Kidney glomerular epithelial cell (primary cell): ENCODE results near the gene PGM5.
"Not testable (repeated sequence)": the region's sequence is repeated elsewhere in the genome, so short reads cannot be mapped to it uniquely, and the experiment has no call there.

Source experiments
- DNase-seq: peaks from one replicate; lab custom pipeline; 2025; lab: John Stamatoyannopoulos, UW

The PGM5 gene

DNA sequence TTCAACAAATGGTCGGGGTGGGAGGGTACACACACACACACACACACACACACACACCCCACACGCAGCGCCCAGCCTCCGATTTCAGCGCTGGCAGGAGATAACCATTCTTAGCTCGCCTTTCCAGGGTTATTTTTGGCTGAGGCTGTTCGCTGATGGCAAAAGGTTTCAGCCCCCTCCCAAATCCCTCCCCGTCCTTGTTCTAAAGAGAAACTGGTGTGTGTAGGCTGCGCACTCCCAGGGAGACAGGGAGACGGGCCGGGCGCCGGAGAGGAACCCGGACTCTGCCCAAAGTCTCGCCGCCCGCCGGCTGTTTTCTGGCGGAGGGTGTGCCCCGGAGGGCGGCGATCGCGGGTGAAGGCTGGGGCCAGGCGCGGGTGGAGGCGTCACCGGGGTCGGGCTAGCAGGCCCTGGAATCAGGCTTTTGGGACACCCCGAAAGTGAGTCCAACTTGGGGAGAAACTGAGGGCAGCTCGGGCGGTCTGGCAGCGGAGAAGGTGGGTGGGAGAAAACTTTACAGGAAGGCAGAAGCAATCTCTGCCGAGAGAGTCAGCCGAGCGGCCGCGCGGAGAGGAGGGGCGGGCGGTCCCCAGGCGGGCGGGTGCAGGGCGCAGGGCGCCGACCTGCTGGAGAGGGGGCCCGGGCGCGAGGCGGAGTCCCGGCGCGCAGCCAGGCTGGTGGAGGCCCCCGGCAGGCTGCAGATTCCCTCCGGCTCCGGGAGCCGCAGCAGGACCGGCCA lies at the start of gene PGM5:
Gene PGM5, plus strand, starts transcription at position 232 of the 739 bp plus-strand sequence. CDS start 517 bp downstream, outside the sequence.
- not testable (repeated sequence) for DNase-seq

DNA sequence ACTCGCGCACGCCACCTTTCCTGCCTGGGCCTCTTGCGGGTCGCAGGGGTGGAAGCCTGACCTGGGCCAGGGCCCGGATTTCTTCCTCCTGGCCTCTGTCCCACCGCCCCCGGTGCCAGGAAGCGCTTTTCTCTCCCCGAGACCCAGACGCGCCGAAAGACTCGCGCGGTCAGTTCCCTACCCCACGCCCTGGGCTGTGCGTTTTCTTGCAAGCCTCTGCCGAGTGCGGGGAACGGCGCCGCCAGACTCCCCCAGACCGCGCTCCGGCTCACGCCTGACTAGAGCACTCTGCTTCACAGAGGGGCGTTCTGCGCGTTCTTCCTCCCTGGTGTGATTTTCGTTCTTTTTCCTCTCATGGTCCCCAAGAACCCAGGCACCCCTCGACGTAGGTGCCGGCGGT lies 49.3 kb upstream of the PGM5 start:
- DNase-seq: not testable (repeated sequence)

DNA sequence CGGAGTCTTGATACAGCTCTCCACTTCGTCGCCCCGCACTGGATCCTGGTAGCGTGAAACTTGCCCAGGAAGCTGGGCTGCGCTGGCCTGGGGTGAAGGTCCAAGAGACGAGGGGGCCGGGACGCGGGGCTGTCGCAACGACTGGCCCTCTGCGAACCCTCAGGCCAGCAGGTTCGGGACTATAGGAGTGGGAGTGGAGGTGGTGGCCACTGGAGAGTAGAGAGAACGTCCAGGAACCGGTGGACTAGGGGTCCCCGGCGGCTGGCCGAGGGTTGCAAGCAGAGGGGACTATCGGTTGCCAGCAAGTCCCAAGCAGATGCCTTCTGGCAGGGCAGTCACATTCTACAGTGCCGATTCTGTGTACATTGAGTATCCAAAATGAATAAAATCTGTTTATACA lies 48.8 kb upstream of the PGM5 start:
- not testable (repeated sequence) for DNase-seq

GRCh38 chr9:68311208-68311607 lies 45.2 kb upstream of the PGM5 start:
- not testable (repeated sequence) for DNase-seq

GRCh38 chr9:68318209-68318608 lies 38.2 kb upstream of the PGM5 start:
- DNase-seq: not testable (repeated sequence)

DNA sequence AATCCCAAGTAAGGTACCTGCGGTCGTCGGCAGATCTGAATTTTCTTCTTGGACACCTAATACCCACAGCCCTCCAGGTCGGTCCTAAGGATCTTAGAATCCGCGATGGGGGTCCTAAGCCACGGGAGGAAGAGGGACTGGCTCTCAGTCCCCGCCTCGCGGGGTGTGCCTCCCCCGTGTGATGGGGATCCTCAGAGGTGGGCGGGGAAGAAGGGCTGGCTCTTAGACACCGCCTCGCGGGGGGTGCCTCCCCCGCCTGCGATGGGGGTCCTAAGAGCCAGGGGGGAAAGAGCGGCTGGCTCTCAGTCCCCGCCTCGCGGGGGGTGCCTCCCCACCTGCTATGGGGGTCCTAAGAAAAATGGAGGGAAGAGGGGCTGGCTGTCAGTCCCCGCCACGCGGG lies 32.7 kb upstream of the PGM5 start:
- not testable (repeated sequence) for DNase-seq

GRCh38 chr9:68324518-68324917 lies 31.9 kb upstream of the PGM5 start:
- DNase-seq: not testable (repeated sequence)

GRCh38 chr9:68329106-68329505 lies 27.3 kb upstream of the PGM5 start:
- DNase-seq: not testable (repeated sequence)

DNA sequence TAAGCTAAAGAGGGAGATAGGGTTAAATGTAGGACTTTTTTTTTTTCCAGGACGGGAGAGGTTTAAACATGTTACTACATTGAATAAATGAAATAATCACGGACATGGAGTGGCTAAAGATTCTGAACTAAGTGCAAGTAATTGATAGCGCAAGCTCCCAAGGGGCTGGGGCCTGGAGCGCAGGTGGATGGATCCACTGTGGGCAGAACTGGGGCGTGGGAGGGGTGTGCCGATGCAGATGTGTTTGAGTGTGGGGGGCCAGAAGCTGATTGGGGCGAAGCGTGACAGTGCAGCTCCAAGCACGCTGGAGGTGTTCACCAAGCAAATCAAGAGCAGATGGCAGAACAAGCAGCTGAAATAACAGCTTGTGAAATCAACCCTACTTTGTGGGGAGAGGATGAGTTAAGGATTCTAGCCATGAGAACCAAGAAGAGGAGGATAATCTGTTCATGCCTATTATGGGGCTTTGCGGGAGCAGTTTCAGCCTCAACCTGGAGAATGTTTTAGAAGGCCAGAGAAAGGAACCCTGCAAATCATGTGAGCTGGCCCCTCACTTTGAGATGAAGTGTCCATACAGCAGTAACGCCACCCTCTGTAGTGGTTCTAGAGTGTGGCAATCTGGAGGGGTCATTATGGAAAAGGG lies 25.8 kb upstream of the PGM5 start:
- not testable (repeated sequence) for DNase-seq

DNA sequence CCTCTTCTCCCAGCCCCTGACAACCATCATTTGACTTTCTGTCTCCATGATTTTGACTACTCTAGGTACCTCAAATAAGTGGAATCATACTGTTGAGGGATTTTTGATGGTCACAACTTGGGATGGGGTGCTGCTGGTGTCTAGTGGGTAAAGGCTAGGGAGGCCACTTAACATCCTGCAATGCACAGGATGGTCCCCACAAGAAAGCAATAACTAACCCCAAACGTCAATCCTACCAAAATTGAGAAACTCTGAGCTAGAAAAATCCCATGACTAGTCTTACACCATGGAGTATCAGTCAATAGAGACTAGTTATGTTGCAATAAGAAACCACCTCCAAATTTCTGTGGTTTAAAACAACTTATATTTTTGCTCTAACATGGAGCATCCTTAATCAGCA lies 24.3 kb upstream of the PGM5 start:
- not testable (repeated sequence) for DNase-seq

- DNase-seq: not testable (repeated sequence)
Observed at GRCh38 chr9:68335935-68336334, 20.5 kb upstream of the PGM5 start.

DNA sequence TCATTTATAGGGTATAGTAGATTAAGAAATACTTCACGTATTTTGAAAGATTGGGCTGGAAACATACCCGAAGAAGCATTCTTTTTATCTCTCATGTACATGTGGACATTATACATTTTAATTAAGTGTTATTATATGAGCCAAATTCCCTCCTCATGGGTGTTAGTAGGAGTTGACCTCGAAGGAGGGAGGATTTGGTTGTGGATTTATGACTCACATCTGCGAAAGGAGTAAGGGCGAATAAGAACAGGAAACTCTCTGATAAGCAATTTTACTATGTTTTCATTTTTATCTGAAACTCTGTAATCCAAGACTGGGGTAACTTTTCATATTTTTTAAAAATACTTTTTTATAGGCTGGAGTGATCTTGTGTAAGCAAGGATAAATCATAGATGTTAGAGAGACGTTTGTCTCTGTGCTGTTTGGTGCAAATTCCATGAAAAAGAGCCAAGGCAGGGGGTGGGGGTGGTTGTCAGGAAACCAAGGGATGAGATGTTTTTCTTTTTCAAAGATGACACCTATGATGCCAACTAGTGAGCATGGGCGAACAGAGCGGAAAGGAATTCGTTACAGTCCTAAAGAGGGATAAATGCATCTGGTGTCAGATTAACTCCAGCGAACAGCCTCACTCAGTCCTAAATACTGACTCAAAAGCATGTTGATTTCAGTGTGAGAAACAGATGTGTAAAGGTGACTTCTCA lies 19.6 kb upstream of the PGM5 start:
- DNase-seq: not testable (repeated sequence)

GRCh38 chr9:68338000-68338399 lies 18.4 kb upstream of the PGM5 start:
- not testable (repeated sequence) for DNase-seq

DNA sequence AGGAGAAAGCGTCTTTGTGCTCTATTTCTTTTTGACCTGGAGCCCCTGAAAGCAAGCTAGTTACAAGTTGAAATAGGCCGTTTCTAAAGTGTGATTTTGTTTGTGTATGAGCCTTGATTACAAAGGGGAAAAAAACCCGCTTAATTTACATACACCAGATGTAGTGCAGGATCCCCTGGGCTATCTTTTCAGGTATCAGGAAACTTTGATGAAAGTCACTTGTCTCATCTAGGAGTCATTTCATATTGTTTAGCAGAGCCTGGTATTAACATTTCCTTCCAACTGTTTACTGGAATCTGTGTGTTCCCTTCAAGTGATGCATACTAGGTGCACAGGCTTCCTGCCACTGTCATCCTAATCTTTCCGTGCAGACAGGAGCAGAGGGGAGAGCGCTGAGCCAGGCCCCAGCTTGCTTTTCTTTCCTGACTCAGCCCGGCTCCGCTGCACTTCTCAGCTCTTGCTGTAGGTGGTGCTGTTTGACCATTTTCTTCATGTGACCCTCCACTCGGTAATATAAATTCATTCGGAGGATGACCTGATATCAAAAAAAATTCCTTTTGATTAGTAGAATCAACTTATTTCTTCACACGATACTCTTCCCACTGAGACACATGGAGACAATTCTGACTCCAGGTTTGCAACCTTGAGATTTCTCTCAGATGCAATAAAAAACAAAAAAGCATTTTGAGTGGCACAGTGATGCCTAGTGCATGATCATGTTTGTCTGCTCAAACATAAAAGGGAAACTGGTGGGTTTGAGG lies 14.0 kb upstream of the PGM5 start:
- not testable (repeated sequence) for DNase-seq

GRCh38 chr9:68343242-68343641 lies 13.2 kb upstream of the PGM5 start:
- not testable (repeated sequence) for DNase-seq

GRCh38 chr9:68343992-68344391 lies 12.4 kb upstream of the PGM5 start:
- DNase-seq: not testable (repeated sequence)

GRCh38 chr9:68351689-68352088 lies 4.7 kb upstream of the PGM5 start:
- not testable (repeated sequence) for DNase-seq

DNA sequence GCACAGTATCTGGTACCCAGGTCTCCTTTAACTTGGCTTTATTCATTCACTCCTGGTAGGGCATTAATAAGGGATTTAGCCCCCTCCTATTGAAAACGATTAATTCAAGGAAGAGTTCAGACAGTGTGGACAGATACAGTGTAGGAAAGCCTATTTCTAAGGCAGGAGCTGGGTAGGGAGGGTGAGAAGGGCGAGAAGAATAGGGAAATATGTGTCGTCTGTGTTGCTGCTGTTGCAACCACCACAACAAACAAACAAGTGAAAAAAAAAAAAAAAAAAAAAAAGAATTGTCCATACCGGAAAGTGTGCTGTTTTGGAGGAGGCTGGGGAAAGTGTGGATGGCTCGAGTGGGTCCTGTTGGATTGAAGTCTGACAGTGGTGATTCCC lies 425 bp upstream of the PGM5 start:
- not testable (repeated sequence) for DNase-seq

DNA sequence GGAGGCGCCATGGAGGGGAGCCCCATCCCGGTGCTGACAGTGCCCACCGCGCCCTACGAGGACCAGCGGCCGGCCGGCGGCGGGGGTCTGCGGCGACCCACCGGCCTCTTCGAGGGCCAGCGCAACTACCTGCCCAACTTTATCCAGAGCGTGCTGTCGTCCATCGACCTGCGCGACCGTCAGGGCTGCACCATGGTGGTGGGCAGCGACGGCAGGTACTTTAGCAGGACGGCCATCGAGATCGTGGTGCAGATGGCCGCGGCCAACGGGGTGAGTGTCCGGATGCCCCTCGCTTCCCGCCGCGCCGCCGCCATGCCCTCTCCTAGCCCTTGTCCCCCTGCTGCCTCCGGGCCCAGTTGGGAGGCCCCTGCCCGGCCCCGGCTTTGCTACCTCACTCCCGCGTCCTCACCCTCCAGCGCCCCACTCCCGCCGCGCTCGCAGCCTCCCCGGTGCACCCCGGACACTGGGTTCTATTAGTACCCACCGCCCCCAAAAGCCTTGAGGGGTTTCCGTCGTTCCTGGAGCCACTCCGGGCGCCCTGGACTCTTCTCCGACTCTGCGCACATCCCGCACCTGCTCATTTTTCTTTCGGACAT lies 806 bp downstream of the PGM5 start:
- DNase-seq: not testable (repeated sequence)

DNA sequence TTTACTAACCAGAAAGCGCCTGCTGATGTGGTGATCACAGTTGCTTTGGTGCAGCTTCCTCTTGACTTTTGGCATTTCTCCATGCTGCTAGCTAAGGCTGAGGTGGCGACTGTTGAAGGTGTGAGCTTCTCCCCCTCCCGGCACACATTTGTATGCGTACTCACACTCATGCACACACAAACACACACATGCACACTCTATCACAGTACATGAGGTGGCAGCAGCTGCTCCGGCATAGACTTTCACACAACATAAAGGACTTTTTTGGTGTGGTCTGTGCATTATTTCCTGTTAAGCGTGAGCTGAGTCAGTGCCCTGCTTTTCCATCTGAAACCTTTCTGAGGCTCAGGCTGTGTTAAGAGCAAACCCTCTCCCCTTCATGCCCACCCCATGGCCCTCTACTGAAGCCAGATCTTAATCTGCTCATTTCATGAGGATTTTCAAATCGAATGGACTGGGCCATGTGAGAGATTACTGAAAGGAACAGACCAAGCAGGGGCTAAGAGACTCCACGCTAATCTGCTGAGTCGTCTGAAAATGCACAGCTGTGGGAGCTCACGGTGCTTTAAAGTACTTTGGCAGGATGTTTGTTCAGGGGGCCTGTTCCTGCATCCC lies 10.6 kb downstream of the PGM5 start:
- not testable (repeated sequence) for DNase-seq

GRCh38 chr9:68375789-68376188 lies 19.4 kb downstream of the PGM5 start:
- not testable (repeated sequence) for DNase-seq
